GM12878 (cell line): ENCODE results near the gene ATG5. TPM values are rescaled to one million over a fixed set of nuclear protein-coding genes. Genes with fewer than 3 reads are reported as not detected.

ENCODE experiments used
- ATAC-seq: fragments of 200-7000 bp; cut with Tn5 transposase; 3 replicates; pipeline ENCODE4 v1.9.1; 2020; ENCODE audit warnings: mild to moderate bottlenecking, moderate library complexity
- BruUV-seq: library from RNA; stranded (reverse); fragments of 400-500 nt; replicated peaks from 2 replicates; lab custom pipeline; 2021; lab: Mats Ljungman, UMichigan
- CTCF ChIA-PET: fragments of 300-600 bp; sonication (Branson Sonifier 250); formaldehyde crosslinking; extraction: SDS; loops from one replicate; lab custom pipeline; 2021; ENCODE audit warnings: inconsistent platforms; lab: Yijun Ruan, JAX
- POLR2A ChIA-PET: fragments of 350-600 bp; formaldehyde crosslinking; extraction: SDS; loops from one replicate; lab custom pipeline; 2021; ENCODE audit warnings: inconsistent platforms; lab: Charles Lee
- RAD21 ChIA-PET: fragments of 300-600 bp; sonication (Branson Sonifier 250); formaldehyde crosslinking; loops from one replicate; lab custom pipeline; 2023; ENCODE audit warnings: antibody characterized with exemption; ENCODE audit not compliant: unreplicated experiment; lab: Charles Lee
- SMC1A ChIA-PET: fragments of 300-600 bp; sonication (Branson Sonifier 250); formaldehyde crosslinking; loops from one replicate; lab custom pipeline; 2023; ENCODE audit not compliant: unreplicated experiment, uncharacterized antibody; lab: Charles Lee
- DNase-seq: peaks from one replicate; pipeline ENCODE4 v3.0.0-alpha.2; 2011; ENCODE audit warnings: low read depth, low spot score
- FAIRE-seq: peaks from 3 replicates; lab custom pipeline; 2011; peaks lifted over from hg19 to GRCh38; lab: Jason Lieb, UNC
- H2AFZ ChIP-seq: 2 replicates; pipeline ENCODE4 v1.6.0; 2011; ENCODE audit warnings: low read depth, low read length, control low read depth; ENCODE audit not compliant: control insufficient read depth
- H3K27ac ChIP-seq: 2 replicates; pipeline ENCODE4 v1.5.1; 2011; ENCODE audit warnings: control low read depth; ENCODE audit not compliant: control insufficient read depth, insufficient read depth
- H3K27me3 ChIP-seq, 2 experiments: replicated peaks in 1 of 2; 2 replicates each; pipeline versions ENCODE4 v1.6.0 to v1.6.1; 2011; ENCODE audit warnings: low read length in 1 of 2; ENCODE audit not compliant: control insufficient read depth in 2 of 2, insufficient read depth in 2 of 2
- H3K36me3 ChIP-seq, 2 experiments: 2 replicates each; pipeline ENCODE4 v1.5.1; 2011; ENCODE audit warnings: low read length in 1 of 2; ENCODE audit not compliant: control insufficient read depth in 2 of 2, insufficient read depth in 2 of 2
- H3K4me1 ChIP-seq: 2 replicates; pipeline ENCODE4 v1.6.1; 2011; ENCODE audit warnings: mild to moderate bottlenecking, low read length, moderate library complexity, mixed read lengths; ENCODE audit not compliant: control insufficient read depth, insufficient read depth
- H3K4me2 ChIP-seq: 2 replicates; pipeline ENCODE4 v1.6.0; 2011; ENCODE audit warnings: control low read depth; ENCODE audit not compliant: control insufficient read depth, insufficient read depth
- H3K4me3 ChIP-seq: fragments of 200-600 bp; sonication (generic); 2 replicates; pipeline ENCODE4 v1.5.1; 2016
- H3K79me2 ChIP-seq: 2 replicates; pipeline ENCODE4 v1.6.0; 2011; ENCODE audit warnings: low read length; ENCODE audit not compliant: control insufficient read depth, insufficient read depth
- H3K9ac ChIP-seq: 2 replicates; pipeline ENCODE4 v1.8.0; 2011; ENCODE audit warnings: low read length, control low read depth, mixed read lengths; ENCODE audit not compliant: control insufficient read depth, insufficient read depth
- H3K9me3 ChIP-seq: replicated peaks from 3 replicates; pipeline ENCODE4 v1.5.1; 2011; ENCODE audit warnings: mild to moderate bottlenecking, low read length; ENCODE audit not compliant: control insufficient read depth, insufficient read depth
- H4K20me1 ChIP-seq: 2 replicates; pipeline ENCODE4 v1.6.0; 2011; ENCODE audit not compliant: control insufficient read depth, insufficient read depth
- BCL11A ChIP-seq: IDR thresholded peaks from 2 replicates; pipeline ENCODE4 v1.6.1; 2011; ENCODE audit warnings: low read depth, low read length
- CEBPB ChIP-seq, 2 experiments: fragments of 150-350 bp in 1 of 2; IDR thresholded peaks; 2 replicates each; pipeline ENCODE4 v1.6.1; 2012 to 2014; ENCODE audit warnings: low read depth in 2 of 2, low read length in 2 of 2, borderline replicate concordance in 1 of 2, inconsistent platforms in 1 of 2
- ETV6 ChIP-seq, 2 experiments: fragments of 450-650 bp in 1 of 2; IDR thresholded peaks in 1 of 2; conservative IDR thresholded peaks in 1 of 2; 2 replicates each; pipeline ENCODE4 v1.6.1; 2014; ENCODE audit warnings: antibody characterized with exemption in 1 of 2, borderline replicate concordance in 1 of 2, low read depth in 1 of 2, mild to moderate bottlenecking in 1 of 2, moderate library complexity in 1 of 2
- JUND ChIP-seq: IDR thresholded peaks from 2 replicates; pipeline ENCODE4 v1.6.1; 2012; ENCODE audit warnings: low read depth, mild to moderate bottlenecking, low read length, improper control_type of control experiment, moderate library complexity
- MTA3 ChIP-seq: IDR thresholded peaks from 2 replicates; pipeline ENCODE4 v1.6.1; 2012; ENCODE audit warnings: low read length, inconsistent platforms, borderline replicate concordance
- POLR2AphosphoS2 ChIP-seq: IDR thresholded peaks from 2 replicates; pipeline ENCODE4 v1.6.1; 2011; ENCODE audit warnings: low read depth, mild to moderate bottlenecking, low read length, improper control_type of control experiment, moderate library complexity
- RELB ChIP-seq: fragments of 450-650 bp; IDR thresholded peaks from 2 replicates; pipeline ENCODE4 v1.6.1; 2017; ENCODE audit warnings: low read depth, mild to moderate bottlenecking, moderate library complexity
- SPI1 ChIP-seq: IDR thresholded peaks from 2 replicates; pipeline ENCODE4 v1.6.1; 2011; ENCODE audit warnings: low read depth, mild to moderate bottlenecking, low read length, moderate library complexity, borderline replicate concordance; ENCODE audit not compliant: insufficient read depth
- SREBF2 ChIP-seq: IDR thresholded peaks from 2 replicates; pipeline ENCODE4 v1.6.1; 2012; ENCODE audit warnings: mild to moderate bottlenecking, low read length
- SRF ChIP-seq, 2 experiments: IDR thresholded peaks; 2 replicates each; pipeline ENCODE4 v1.6.1; 2011; ENCODE audit warnings: low read depth in 2 of 2, low read length in 2 of 2, mild to moderate bottlenecking in 1 of 2, moderate library complexity in 1 of 2
- TAF1 ChIP-seq: IDR thresholded peaks from 2 replicates; pipeline ENCODE4 v1.6.1; 2011; ENCODE audit warnings: mild to moderate bottlenecking, low read depth, low read length, borderline replicate concordance
- TCF12 ChIP-seq: IDR thresholded peaks from 2 replicates; pipeline ENCODE4 v1.6.1; 2011; ENCODE audit warnings: low read depth, mild to moderate bottlenecking, low read length
- ZBTB11 ChIP-seq: fragments of 450-650 bp; formaldehyde crosslinking; IDR thresholded peaks from 2 replicates; pipeline ENCODE4 v1.5.0; 2022; ENCODE audit warnings: mild to moderate bottlenecking, missing genetic modification characterization
- WGBS: methylation state at CpG from one replicate; pipeline ENCODE4 v1.1.6; 2016; ENCODE audit warnings: low lambda C conversion rate; ENCODE audit not compliant: insufficient replicate concordance, insufficient coverage; ENCODE audit errors: missing lambda C conversion rate; 5-methylcytosine and 5-hydroxymethylcytosine counted together
- in situ Hi-C: fragments of 300-500 bp; cut with MboI; formaldehyde crosslinking; loops from 9 replicates; pipeline ENCODE4 v1.14.3; 2018; ENCODE audit warnings: mixed read lengths
- intact Hi-C: fragments of 100-400 bp; cut with micrococcal nuclease; formaldehyde crosslinking; loops from one replicate; pipeline ENCODE4 v1.14.2; 2022; ENCODE audit not compliant: unreplicated experiment
- polyA plus RNA-seq, 11 experiments: library from polyadenylated mRNA; depleted of rRNA in 4 of 11; unstranded in 6 of 11; stranded (reverse) in 5 of 11; fragments of >200 nt; fragmentation: Nextera tagmentation in 4 of 11; fragmentation: Illumina TruSeq in 1 of 11; extraction: Ambion mirVana in 4 of 11; extraction: Trizol in 1 of 11; gene quantifications; 1 replicate in 1 of 11; 2 replicates in 10 of 11; pipeline versions ENCODE4 v1.2.1 to v1.2.3, GENCODE V29; 2011 to 2016; ENCODE audit warnings: inconsistent platforms in 2 of 11, missing spikeins in 2 of 11, low read depth in 1 of 11
- total RNA-seq, 4 experiments: library from RNA; depleted of rRNA in 3 of 4; stranded (reverse); fragments of >200 nt in 3 of 4; fragmentation: Illumina TruSeq in 1 of 4; extraction: Trizol in 1 of 4; gene quantifications; 2 replicates each; pipeline versions ENCODE4 v1.2.1 to v1.2.3, GENCODE V29; 2013 to 2021
- TF ChIP-seq, protein P1 (sequence below): IDR thresholded peaks from 2 replicates; pipeline ENCODE4 v1.6.1; 2012; ENCODE audit warnings: low read depth, low read length, improper control_type of control experiment

ATG5 gene
- total and polyA plus RNA-seq, 10 of the 15 experiments (the other 5 are each of a cell fraction or from before 2014, with no cell fraction given): 12.9 to 51.8 (median 23.9) TPM

GRCh38 chr6:106227612-106228507 lies 97.7 kb downstream of the ATG5 start (continued):
- no peak for TF ChIP-seq SREBF2
- TF ChIP-seq SRF (IDR thresholded peaks at IDR 0.05; ENCODE audit: low read depth in 2 of 2, low read length in 2 of 2): no peak
- no peak for TF ChIP-seq CEBPB (IDR thresholded peaks at IDR 0.05; ENCODE audit: borderline replicate concordance in 1 of 2, low read depth in 2 of 2, low read length in 2 of 2)
- no peak for TF ChIP-seq TAF1
- TF ChIP-seq, protein P1, sequence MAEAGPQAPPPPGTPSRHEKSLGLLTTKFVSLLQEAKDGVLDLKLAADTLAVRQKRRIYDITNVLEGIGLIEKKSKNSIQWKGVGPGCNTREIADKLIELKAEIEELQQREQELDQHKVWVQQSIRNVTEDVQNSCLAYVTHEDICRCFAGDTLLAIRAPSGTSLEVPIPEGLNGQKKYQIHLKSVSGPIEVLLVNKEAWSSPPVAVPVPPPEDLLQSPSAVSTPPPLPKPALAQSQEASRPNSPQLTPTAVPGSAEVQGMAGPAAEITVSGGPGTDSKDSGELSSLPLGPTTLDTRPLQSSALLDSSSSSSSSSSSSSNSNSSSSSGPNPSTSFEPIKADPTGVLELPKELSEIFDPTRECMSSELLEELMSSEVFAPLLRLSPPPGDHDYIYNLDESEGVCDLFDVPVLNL: no peak
- TF ChIP-seq BCL11A: no peak
- no peak for TF ChIP-seq TCF12
- TF ChIP-seq, all 136 proteins: peak for 0

DNA sequence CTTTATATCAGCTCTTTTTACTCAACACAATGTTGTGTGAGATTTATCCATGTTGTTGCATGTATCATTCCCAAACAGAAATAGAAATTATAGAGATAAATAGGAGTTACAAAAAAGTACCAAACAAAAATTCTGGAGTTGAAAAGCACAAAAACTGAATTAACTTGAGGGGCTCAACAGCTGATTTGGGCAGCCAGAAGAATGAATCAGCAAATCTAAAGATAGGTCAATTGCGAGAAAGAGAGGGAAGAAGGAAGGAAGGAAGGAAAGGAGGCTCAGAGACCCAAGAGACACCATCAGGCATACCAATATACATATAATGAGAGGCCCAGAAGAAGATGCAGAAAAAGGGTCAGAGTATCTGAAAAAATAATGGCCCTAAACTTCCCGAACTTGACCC lies 98.9 kb downstream of the ATG5 start:
- Histone ChIP-seq H3K4me1 (peaks cover 2% of the 10 kb centered on the region; the same call in 1 of the 2 replicates), H4K20me1 (no peaks in the 10 kb centered on the region), H3K79me2 (no peaks in the 10 kb centered on the region), H3K4me2 (no peak overlapping the region), H3K27me3 (no peaks in the 10 kb centered on the region), H3K36me3 (no peaks in the 10 kb centered on the region), H3K9ac (no peak overlapping the region), H3K27ac (no peak overlapping the region), H2AFZ (no peak overlapping the region), H3K4me3 (no peak overlapping the region), H3K9me3 (no peaks in the 10 kb centered on the region)
- POLR2A ChIA-PET: no interaction called here
- FAIRE-seq: no peak
- CTCF ChIA-PET: interaction anchor here (4.9 to 9.6 kb wide), 3 partner anchors 75 to 795 kb away, joined by 37 to 169 read pairs (median 118); no protein-coding TSS in a partner anchor
- intact Hi-C loops: loop anchor here (10.0 kb wide), 1 partner anchor 232 kb away; no protein-coding TSS in a partner anchor
- 73% methylated on average over 2 of the region's 2 CpGs for WGBS
- SMC1A ChIA-PET: interaction anchor here (0.8 to 8.4 kb wide), 5 partner anchors 9 to 794 kb away, joined by 3 to 159 read pairs (median 5); no protein-coding TSS in a partner anchor
- no peak for DNase-seq
- RAD21 ChIA-PET: interaction anchor here (1.0 kb wide), 1 partner anchor 32 kb away, joined by 3 read pairs; no protein-coding TSS in a partner anchor
- no peak for ATAC-seq
- in situ Hi-C loops: loop anchor here (5.0 to 10.0 kb wide), 4 partner anchors 132 to 1142 kb away; no protein-coding TSS in a partner anchor
- BruUV-seq: no TSS peak
- no peak for TF ChIP-seq MTA3
- no peak for TF ChIP-seq RELB
- TF ChIP-seq JUND: no peak
- no peak for TF ChIP-seq SPI1
- TF ChIP-seq ETV6 (conservative IDR thresholded peaks at IDR 0.05 in 1 of 2, IDR thresholded peaks at IDR 0.05 in 1 of 2; ENCODE audit: borderline replicate concordance in 1 of 2, low read depth in 1 of 2): no peak
- no peak for TF ChIP-seq ZBTB11 (CRISPR knock-in tag)
- no peak for TF ChIP-seq POLR2AphosphoS2
